Lower lobe of right lung (tissue), 2 donors: ENCODE data around the gene CMTM4. TPM values are rescaled to one million over a fixed set of nuclear protein-coding genes. Genes with fewer than 3 reads are reported as not detected.
A peak's percentile ranks its signal among the peaks of the same experiment; 100 is the strongest.
"Not testable (repeated sequence)": the region's sequence is repeated elsewhere in the genome, so short reads cannot be mapped to it uniquely, and the experiment has no call there.

Source experiments
- ATAC-seq, 2 donors: fragments of 200-7000 bp; cut with Tn5 transposase; one replicate each; pipeline ENCODE4 v1.9.1; 2020 to 2022; ENCODE audit warnings: mild to moderate bottlenecking in 2 of 2, moderate library complexity in 2 of 2
- DNase-seq: peaks from one replicate; pipeline ENCODE4 v3.0.0-alpha.2; 2020
- H3K27ac ChIP-seq: fragments of 200-600 bp; one replicate; pipeline ENCODE4 v1.8.0; 2022
- H3K27me3 ChIP-seq: fragments of 200-600 bp; one replicate; pipeline ENCODE4 v1.8.0; 2022; ENCODE audit warnings: low read depth
- H3K36me3 ChIP-seq: fragments of 200-600 bp; one replicate; pipeline ENCODE4 v1.8.0; 2022; ENCODE audit warnings: mild to moderate bottlenecking
- H3K4me1 ChIP-seq: fragments of 200-600 bp; one replicate; pipeline ENCODE4 v1.8.0; 2022
- H3K4me3 ChIP-seq: fragments of 200-600 bp; one replicate; pipeline ENCODE4 v1.8.0; 2022; ENCODE audit warnings: mild to moderate bottlenecking
- H3K9me3 ChIP-seq: fragments of 200-600 bp; one replicate; pipeline ENCODE4 v1.8.0; 2022
- CTCF ChIP-seq: fragments of 200-600 bp; IDR thresholded peaks from one replicate; pipeline ENCODE4 v1.8.0; 2022; ENCODE audit warnings: antibody characterized with exemption, mild to moderate bottlenecking
- intact Hi-C: fragments of 100-400 bp; cut with DNase I; formaldehyde crosslinking; loops from one replicate; pipeline ENCODE4 v1.11.0; 2022
- total RNA-seq: library from RNA; stranded (reverse); fragmentation: NEBNext Ultra II Directional; extraction: Animal tissue kit (Norgen Biotek cat#: 25700); gene quantifications from one replicate; pipeline ENCODE4 v1.2.1, GENCODE V29; 2021
- donor health status: DM: no; HTN: yes; CAD: no; lungs with severe emphysema.

The CMTM4 gene
- total RNA-seq, 1 donor from 2014 or later: 52.5 TPM

GRCh38 chr16:66629856-66630255, 66.7 kb downstream of the CMTM4 start:
- ATAC-seq: no peak
- no peaks in the 10 kb centered on the region for H3K4me1 ChIP-seq
- no peak overlapping the region for H3K4me3 ChIP-seq
- H3K36me3 ChIP-seq: peaks cover 3% of the 10 kb centered on the region
- no peaks in the 10 kb centered on the region for H3K27me3 ChIP-seq
- intact Hi-C loops: no loop called here
- no peak overlapping the region for H3K27ac ChIP-seq
- H3K9me3 ChIP-seq: no peaks in the 10 kb centered on the region
- TF ChIP-seq CTCF: no peak
- no peak for DNase-seq

- H3K27me3 ChIP-seq, H3K27ac ChIP-seq, DNase-seq, intact Hi-C loops, H3K4me3 ChIP-seq, H3K9me3 ChIP-seq, ATAC-seq, H3K4me1 ChIP-seq, H3K36me3 ChIP-seq: not testable (repeated sequence)
These were observed 68.7 kb downstream of the CMTM4 start for GRCh38 chr16:66627611-66628378.

GRCh38 chr16:66623755-66624154, 72.8 kb downstream of the CMTM4 start:
- Histone ChIP-seq H3K27me3 (no peaks in the 10 kb centered on the region), H3K4me3 (no peak overlapping the region), H3K9me3 (no peaks in the 10 kb centered on the region), H3K36me3 (peaks cover 12% of the 10 kb centered on the region), H3K4me1 (peaks cover under 1% of the 10 kb centered on the region), H3K27ac (no peak overlapping the region)
- intact Hi-C loops: no loop called here
- ATAC-seq (no peak), DNase-seq (no peak)
- TF ChIP-seq CTCF: no peak

- peaks cover 6% of the 10 kb centered on the region for H3K4me1 ChIP-seq
- no peak for DNase-seq
- no peak overlapping the region for H3K4me3 ChIP-seq
- intact Hi-C loops: no loop called here
- peaks cover 12% of the 10 kb centered on the region for H3K36me3 ChIP-seq
- no peaks in the 10 kb centered on the region for H3K27me3 ChIP-seq
- no peak overlapping the region for H3K27ac ChIP-seq
- TF ChIP-seq CTCF: no peak
- peak in 1 of 2 donors; percentile 47 for ATAC-seq
- no peaks in the 10 kb centered on the region for H3K9me3 ChIP-seq
These were observed 73.7 kb downstream of the CMTM4 start for GRCh38 chr16:66622863-66623262.

GRCh38 chr16:66621973-66622372, 74.6 kb downstream of the CMTM4 start:
- no peaks in the 10 kb centered on the region for H3K27me3 ChIP-seq
- no peak for TF ChIP-seq CTCF
- no peak overlapping the region for H3K27ac ChIP-seq
- intact Hi-C loops: no loop called here
- no peak for DNase-seq
- H3K4me1 ChIP-seq: peaks cover 6% of the 10 kb centered on the region
- ATAC-seq: no peak
- no peaks in the 10 kb centered on the region for H3K9me3 ChIP-seq
- H3K4me3 ChIP-seq: no peak overlapping the region
- H3K36me3 ChIP-seq: peaks cover 12% of the 10 kb centered on the region

- H3K27me3 ChIP-seq: no peaks in the 10 kb centered on the region
- ATAC-seq (no peak), DNase-seq (no peak)
- H3K9me3 ChIP-seq: no peaks in the 10 kb centered on the region
- H3K4me3 ChIP-seq: no peak overlapping the region
- H3K4me1 ChIP-seq: peaks cover 6% of the 10 kb centered on the region
- intact Hi-C loops: no loop called here
- H3K27ac ChIP-seq: no peak overlapping the region
- H3K36me3 ChIP-seq: peaks cover 12% of the 10 kb centered on the region
- TF ChIP-seq CTCF: no peak
These were observed 76.1 kb downstream of the CMTM4 start for GRCh38 chr16:66620429-66620795.
